A673 (cell line): Measurements from ENCODE around the gene ARHGAP8. TPM values are rescaled to one million over a fixed set of nuclear protein-coding genes. Genes with fewer than 3 reads are reported as not detected.
A peak's percentile ranks its signal among the peaks of the same experiment; 100 is the strongest.

Experiments used
- BruUV-seq: library from RNA; stranded (reverse); fragments of 400-500 nt; replicated peaks from 2 replicates; lab custom pipeline; 2021; lab: Mats Ljungman, UMichigan
- CTCF ChIA-PET: fragments of 300-600 bp; sonication (Branson Sonifier 250); formaldehyde crosslinking; loops from one replicate; lab custom pipeline; 2022; ENCODE audit warnings: antibody characterized with exemption; lab: Charles Lee
- POLR2A ChIA-PET: fragments of 300-600 bp; sonication (Branson Sonifier 250); formaldehyde crosslinking; loops from one replicate; lab custom pipeline; 2022; ENCODE audit warnings: antibody characterized with exemption; ENCODE audit not compliant: low non-redundant PET; lab: Charles Lee
- DNase-seq: peaks from one replicate; pipeline ENCODE4 v3.0.0-alpha.2; 2015; ENCODE audit warnings: low spot score
- H3K27ac ChIP-seq: fragments of 200-600 bp; sonication (generic); 2 replicates; pipeline ENCODE4 v1.5.1; 2016; ENCODE audit warnings: mixed run types, low read depth, mild to moderate bottlenecking, mixed read lengths, antibody characterized with exemption, low read length; ENCODE audit not compliant: poor library complexity, severe bottlenecking
- H3K27me3 ChIP-seq: fragments of 200-600 bp; sonication (generic); replicated peaks from 2 replicates; pipeline ENCODE4 v1.6.1; 2017; ENCODE audit warnings: mixed run types, low read depth, mild to moderate bottlenecking, mixed read lengths, antibody characterized with exemption, low read length; ENCODE audit not compliant: insufficient read depth, poor library complexity
- H3K36me3 ChIP-seq: fragments of 200-600 bp; sonication (generic); 2 replicates; pipeline ENCODE4 v1.6.1; 2016; ENCODE audit warnings: mixed run types, mild to moderate bottlenecking, mixed read lengths, antibody characterized with exemption, low read length; ENCODE audit not compliant: insufficient read depth, poor library complexity, severe bottlenecking
- H3K4me1 ChIP-seq: fragments of 200-600 bp; sonication (generic); 2 replicates; pipeline ENCODE4 v1.6.1; 2017; ENCODE audit warnings: mixed run types, mild to moderate bottlenecking, mixed read lengths, antibody characterized with exemption, low read length; ENCODE audit not compliant: insufficient read depth, poor library complexity, severe bottlenecking
- H3K4me3 ChIP-seq: fragments of 200-600 bp; sonication (generic); 2 replicates; pipeline ENCODE4 v1.5.1; 2016; ENCODE audit warnings: low read depth, mixed run types, mild to moderate bottlenecking, mixed read lengths, low read length; ENCODE audit not compliant: poor library complexity, severe bottlenecking
- H3K9me3 ChIP-seq: fragments of 200-600 bp; sonication (generic); 2 replicates; pipeline ENCODE4 v1.6.1; 2016; ENCODE audit warnings: mixed run types, low read depth, mild to moderate bottlenecking, mixed read lengths, antibody characterized with exemption, low read length; ENCODE audit not compliant: poor library complexity, severe bottlenecking
- CTCF ChIP-seq: fragments of 300-800, 200-600 bp; sonication (generic); conservative IDR thresholded peaks from 2 replicates; pipeline ENCODE4 v1.5.1; 2017; ENCODE audit warnings: low read depth, mild to moderate bottlenecking, antibody characterized with exemption, low read length, moderate library complexity, mixed read lengths
- EZH2 ChIP-seq: fragments of 200-600 bp; sonication (generic); IDR thresholded peaks from 2 replicates; pipeline ENCODE4 v1.6.1; 2017; ENCODE audit warnings: borderline replicate concordance, low read depth, mild to moderate bottlenecking, mixed read lengths, antibody characterized with exemption, low read length; ENCODE audit not compliant: poor library complexity, severe bottlenecking
- intact Hi-C: fragments of 100-400 bp; cut with micrococcal nuclease; formaldehyde crosslinking; loops from one replicate; pipeline ENCODE4 v1.10.0; 2022; ENCODE audit not compliant: unreplicated experiment
- total RNA-seq: library from RNA; stranded (reverse); gene quantifications from 2 replicates; pipeline ENCODE4 v1.2.3, GENCODE V29; 2021

Gene ARHGAP8
- total RNA-seq, 1 experiment from 2014 or later, result not detected

GRCh38 chr22:44807915-44808690 is 55.7 kb downstream of the ARHGAP8 start:
- H3K27ac ChIP-seq, result no peak overlapping the region
- CTCF ChIA-PET, result no interaction called here
- H3K36me3 ChIP-seq, result no peaks in the 10 kb centered on the region
- BruUV-seq, result no TSS peak
- TF ChIP-seq EZH2 (no peak), CTCF (peak; percentile 50)
- intact Hi-C loops, result no loop called here
- DNase-seq, result peak; percentile 30
- no peaks in the 10 kb centered on the region for H3K27me3 ChIP-seq
- no peaks in the 10 kb centered on the region for H3K9me3 ChIP-seq
- POLR2A ChIA-PET, result no interaction called here
- no peaks in the 10 kb centered on the region for H3K4me1 ChIP-seq
- H3K4me3 ChIP-seq, result no peak overlapping the region

- no peak for TF ChIP-seq EZH2
- intact Hi-C loops, result no loop called here
- Histone ChIP-seq H3K4me1 (no peaks in the 10 kb centered on the region), H3K27me3 (no peaks in the 10 kb centered on the region), H3K4me3 (no peak overlapping the region), H3K27ac (no peak overlapping the region), H3K9me3 (no peaks in the 10 kb centered on the region), H3K36me3 (no peaks in the 10 kb centered on the region)
- BruUV-seq, result no TSS peak
- no peak for DNase-seq
- ChIA-PET POLR2A (no interaction called here), CTCF (no interaction called here)
Measured at GRCh38 chr22:44809456-44809855, 57.1 kb downstream of the ARHGAP8 start.

GRCh38 chr22:44811141-44811540 is 58.8 kb downstream of the ARHGAP8 start:
- Histone ChIP-seq H3K36me3 (no peaks in the 10 kb centered on the region), H3K9me3 (no peaks in the 10 kb centered on the region), H3K27me3 (no peaks in the 10 kb centered on the region), H3K4me1 (no peaks in the 10 kb centered on the region), H3K27ac (no peak overlapping the region), H3K4me3 (no peak overlapping the region)
- BruUV-seq, result no TSS peak
- TF ChIP-seq CTCF, result no peak
- TF ChIP-seq EZH2, result no peak
- ChIA-PET POLR2A (no interaction called here), CTCF (no interaction called here)
- DNase-seq, result no peak
- intact Hi-C loops, result no loop called here

DNA sequence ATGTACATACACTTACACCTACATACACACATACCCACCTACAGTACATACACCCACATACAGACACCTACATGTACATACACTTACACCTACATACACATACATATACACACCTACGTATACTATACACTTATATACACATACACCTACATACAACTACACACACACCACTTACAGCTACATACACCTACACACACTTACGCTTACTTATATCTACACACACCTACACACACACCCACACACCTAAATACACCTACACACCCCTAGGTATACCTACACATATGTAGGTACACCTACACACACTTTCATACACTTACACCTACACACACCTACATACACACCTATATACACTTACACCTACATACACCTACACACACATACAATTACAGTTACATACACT is 61.0 kb downstream of the ARHGAP8 start:
- H3K4me3 ChIP-seq, result no peak overlapping the region
- BruUV-seq, result no TSS peak
- H3K36me3 ChIP-seq, result no peaks in the 10 kb centered on the region
- ChIA-PET POLR2A (no interaction called here), CTCF (no interaction called here)
- no peak for DNase-seq
- H3K27me3 ChIP-seq, result no peaks in the 10 kb centered on the region
- TF ChIP-seq EZH2 (no peak), CTCF (no peak)
- no peaks in the 10 kb centered on the region for H3K4me1 ChIP-seq
- H3K9me3 ChIP-seq, result no peaks in the 10 kb centered on the region
- H3K27ac ChIP-seq, result no peak overlapping the region
- intact Hi-C loops, result no loop called here
